A549 (cell line): ENCODE data around the gene MTG2. TPM values are rescaled to one million over a fixed set of nuclear protein-coding genes. Genes with fewer than 3 reads are reported as not detected.

ENCODE experiments used
- ATAC-seq, 2 experiments: fragments of 200-7000 bp in 1 of 2; fragments of >200 bp in 1 of 2; cut with Nextera tagmentation in 1 of 2; cut with Tn5 transposase in 1 of 2; 3 replicates each; pipeline versions ENCODE4 v1.8.0 to v1.9.1; 2018 to 2020; ENCODE audit warnings: mild to moderate bottlenecking in 1 of 2, moderate library complexity in 1 of 2
- CTCF ChIA-PET: fragments of 300-600 bp; sonication (Branson Sonifier 250); formaldehyde crosslinking; extraction: SDS; loops from one replicate; lab custom pipeline; 2021; ENCODE audit warnings: antibody characterized with exemption, inconsistent platforms; lab: Yijun Ruan, JAX
- POLR2A ChIA-PET: fragments of 350-600 bp; formaldehyde crosslinking; extraction: SDS; loops from one replicate; lab custom pipeline; 2021; ENCODE audit warnings: antibody characterized with exemption, inconsistent platforms; lab: Yijun Ruan, JAX
- DNase-seq, 2 experiments: peaks; one replicate each; pipeline versions ENCODE4 v3.0.0 to v3.0.0-alpha.2; 2011 to 2016; ENCODE audit warnings: low read depth in 1 of 2, low spot score in 1 of 2
- FAIRE-seq: peaks from 2 replicates; lab custom pipeline; 2011; peaks lifted over from hg19 to GRCh38; lab: Jason Lieb, UNC
- H3K27ac ChIP-seq, 2 experiments: fragments of >200 bp; sonication (Bioruptor Twin); formaldehyde crosslinking; 3 replicates each; pipeline ENCODE4 v1.5.1; 2016 to 2017
- H3K4me1 ChIP-seq: fragments of >200 bp; sonication (Bioruptor Twin); formaldehyde crosslinking; 3 replicates; pipeline ENCODE4 v1.6.1; 2016
- H3K4me2 ChIP-seq: fragments of >200 bp; sonication (Bioruptor Twin); formaldehyde crosslinking; 3 replicates; pipeline ENCODE4 v1.6.1; 2016
- H3K4me3 ChIP-seq: fragments of >200 bp; sonication (Bioruptor Twin); formaldehyde crosslinking; 3 replicates; pipeline ENCODE4 v1.5.1; 2016
- H3K9me3 ChIP-seq: fragments of >200 bp; sonication (Bioruptor Twin); formaldehyde crosslinking; 3 replicates; pipeline ENCODE4 v1.6.1; 2016
- CTCF ChIP-seq: fragments of >200 bp; sonication (Bioruptor Twin); formaldehyde crosslinking; IDR thresholded peaks from 3 replicates; pipeline ENCODE4 v1.5.1; 2016
- EHMT2 ChIP-seq: fragments of 200-600 bp; sonication (generic); IDR thresholded peaks from 2 replicates; pipeline ENCODE4 v1.6.1; 2016; ENCODE audit warnings: antibody characterized with exemption, low read depth, mild to moderate bottlenecking, moderate library complexity
- ESRRA ChIP-seq: fragments of 150-350 bp; IDR thresholded peaks from 2 replicates; pipeline ENCODE4 v1.6.1; 2014; ENCODE audit warnings: mild to moderate bottlenecking, low read length, borderline replicate concordance
- FOSL2 ChIP-seq, 2 experiments: fragments of 450-650 bp in 1 of 2; fragments of >200 bp in 1 of 2; sonication (Bioruptor Twin) in 1 of 2; formaldehyde crosslinking; IDR thresholded peaks; 2 replicates each; pipeline versions ENCODE4 v1.5.0 to v1.6.1; 2016 to 2020; ENCODE audit warnings: mild to moderate bottlenecking in 1 of 2, moderate library complexity in 1 of 2
- FOXS1 ChIP-seq: fragments of 250-450 bp; sonication (Bioruptor Pico); IDR thresholded peaks from 2 replicates; pipeline ENCODE4 v1.5.0; 2020; ENCODE audit warnings: mild to moderate bottlenecking, moderate library complexity
- HES2 ChIP-seq: fragments of >200 bp; sonication (Bioruptor Twin); formaldehyde crosslinking; IDR thresholded peaks from 2 replicates; pipeline ENCODE4 v1.6.1; 2016
- HEYL ChIP-seq: fragments of 250-450 bp; sonication (Bioruptor Pico); IDR thresholded peaks from 2 replicates; pipeline ENCODE4 v1.8.0; 2021; ENCODE audit warnings: mild to moderate bottlenecking, moderate library complexity
- HOXB5 ChIP-seq: fragments of 250-450 bp; sonication (Bioruptor Pico); IDR thresholded peaks from 2 replicates; pipeline ENCODE4 v1.5.0; 2020; ENCODE audit warnings: mild to moderate bottlenecking, moderate library complexity
- JUNB ChIP-seq: fragments of >200 bp; sonication (Bioruptor Twin); formaldehyde crosslinking; IDR thresholded peaks from 2 replicates; pipeline ENCODE4 v1.6.1; 2016
- KDM1A ChIP-seq: fragments of 200-600 bp; sonication (generic); IDR thresholded peaks from 2 replicates; pipeline ENCODE4 v1.6.1; 2016; ENCODE audit warnings: low read depth, mild to moderate bottlenecking
- MYC ChIP-seq: IDR thresholded peaks from 2 replicates; pipeline ENCODE4 v1.6.1; 2012; ENCODE audit warnings: mild to moderate bottlenecking, inconsistent platforms, low read length, improper control_type of control experiment, borderline replicate concordance
- RAD21 ChIP-seq, 2 experiments: fragments of >200 bp in 1 of 2; sonication (Bioruptor Twin) in 1 of 2; formaldehyde crosslinking in 1 of 2; IDR thresholded peaks in 1 of 2; conservative IDR thresholded peaks in 1 of 2; 2 replicates in 1 of 2; 3 replicates in 1 of 2; pipeline ENCODE4 v1.6.1; 2012 to 2018; ENCODE audit warnings: inconsistent platforms in 1 of 2
- RARB ChIP-seq: fragments of 250-450 bp; sonication (Bioruptor Pico); IDR thresholded peaks from 2 replicates; pipeline ENCODE4 v1.8.0; 2021; ENCODE audit warnings: mild to moderate bottlenecking, moderate library complexity
- RCOR1 ChIP-seq: fragments of 150-350 bp; IDR thresholded peaks from 2 replicates; pipeline ENCODE4 v1.6.1; 2014; ENCODE audit warnings: antibody characterized with exemption, low read length, low read depth
- RFX5 ChIP-seq: fragments of 450-650 bp; IDR thresholded peaks from 2 replicates; pipeline ENCODE4 v1.7.1; 2014; ENCODE audit warnings: antibody characterized with exemption, mild to moderate bottlenecking, moderate library complexity
- WGBS: methylation state at CpG from one replicate; pipeline ENCODE4 v1.1.6; 2017; ENCODE audit errors: missing lambda C conversion rate; 5-methylcytosine and 5-hydroxymethylcytosine counted together
- polyA plus RNA-seq, 4 experiments: library from polyadenylated mRNA; depleted of rRNA in 3 of 4; stranded (reverse); fragments of >200 nt; fragmentation: RNase III in 1 of 4; extraction: RNeasy Plus Mini Kit Qiagen cat#74134 plus additional on column Dnase treatment in 1 of 4; gene quantifications; 2 replicates in 3 of 4; 3 replicates in 1 of 4; pipeline ENCODE4 v1.2.3, GENCODE V29; 2011 to 2017

Gene MTG2
- polyA plus RNA-seq, 2 of the 4 experiments (the other 2 are of a cell fraction): 21.9 to 28.7 TPM

- Histone ChIP-seq H3K4me2 (no peak overlapping the region), H3K4me1 (peaks cover 5% of the 10 kb centered on the region; the same call in 1 of the 3 replicates), H3K27ac (no peak overlapping the region), H3K4me3 (no peak overlapping the region), H3K9me3 (no peaks in the 10 kb centered on the region)
- ATAC-seq (peak; percentile 36 to 74; a peak in 5 of 6 replicates), FAIRE-seq (no peak), DNase-seq (peak; percentile 43 to 54)
- TF ChIP-seq RAD21 (conservative IDR thresholded peaks at IDR 0.05 in 1 of 2, IDR thresholded peaks at IDR 0.05 in 1 of 2) (0 out of 5 replicates have a peak, but pooled peaks of 1 of the 2 experiments have one; percentile 4), ESRRA (no peak), CTCF (0 out of 3 replicates have a peak, but pooled peaks have one; percentile 14)
- 50% methylated on average over 26 of the region's 27 CpGs for WGBS
- ChIA-PET POLR2A (no interaction called here), CTCF (interaction anchor here (0.6 to 1.3 kb wide), 6 partner anchors 11 to 199 kb away, joined by 3 to 6 read pairs (median 3); no protein-coding TSS in a partner anchor)
These were observed 26.2 kb downstream of the MTG2 start for GRCh38 chr20:62208795-62209755.

- POLR2A ChIA-PET: no interaction called here
- TF ChIP-seq MYC (no peak), JUNB (no peak)
- TF ChIP-seq, all 56 proteins: peak for 0
- ATAC-seq: no peak
These were observed 27.1 kb downstream of the MTG2 start for GRCh38 chr20:62209850-62210495.

GRCh38 chr20:62210496-62210855 is 27.6 kb downstream of the MTG2 start:
- DNase-seq (no peak), ATAC-seq (no peak), FAIRE-seq (no peak)
- Histone ChIP-seq H3K4me2 (no peak overlapping the region), H3K4me3 (no peak overlapping the region), H3K4me1 (peaks cover 5% of the 10 kb centered on the region; the same call in 1 of the 3 replicates), H3K27ac (no peak overlapping the region), H3K9me3 (no peaks in the 10 kb centered on the region)
- TF ChIP-seq RARB: no peak
- TF ChIP-seq HES2: no peak
- CTCF ChIA-PET: interaction anchor here (1.0 to 1.3 kb wide), 3 partner anchors 17 to 199 kb away, joined by 3 to 6 read pairs (median 3); no protein-coding TSS in a partner anchor
- POLR2A ChIA-PET: no interaction called here
- 70% methylated on average over 21 of the region's 21 CpGs for WGBS

More at GRCh38 chr20:62209850-62210495, 27.1 kb downstream of the MTG2 start:
- Histone ChIP-seq H3K4me3 (no peak overlapping the region), H3K9me3 (no peaks in the 10 kb centered on the region), H3K4me2 (no peak overlapping the region), H3K4me1 (peaks cover 5% of the 10 kb centered on the region; the same call in 1 of the 3 replicates), H3K27ac (no peak overlapping the region)
- WGBS: 70% methylated on average over 14 of the region's 17 CpGs
- no peak for DNase-seq
- no peak for FAIRE-seq
- CTCF ChIA-PET: interaction anchor here (0.9 to 1.3 kb wide), 6 partner anchors 12 to 200 kb away, joined by 3 to 6 read pairs (median 3); no protein-coding TSS in a partner anchor

GRCh38 chr20:62211216-62211615 is 28.4 kb downstream of the MTG2 start:
- H3K4me3 ChIP-seq: no peak overlapping the region
- DNase-seq (no peak), FAIRE-seq (no peak), ATAC-seq (no peak)
- POLR2A ChIA-PET: no interaction called here
- H3K4me2 ChIP-seq: no peak overlapping the region
- no peak for TF ChIP-seq RCOR1
- no peak for TF ChIP-seq FOXS1 (CRISPR knock-in tag)
- TF ChIP-seq HOXB5 (CRISPR knock-in tag): no peak
- no peak for TF ChIP-seq RFX5
- no peak for TF ChIP-seq HEYL (CRISPR knock-in tag)
- no peak for TF ChIP-seq EHMT2
- TF ChIP-seq KDM1A: no peak
- TF ChIP-seq FOSL2 (IDR thresholded peaks at IDR 0.05): no peak
- TF ChIP-seq FOSL2 (CRISPR knock-in tag; IDR thresholded peaks at IDR 0.05): no peak
- CTCF ChIA-PET: interaction anchor here (0.7 to 1.2 kb wide), 4 partner anchors 17 to 2000 kb away, joined by 3 read pairs; no protein-coding TSS in a partner anchor
- H3K27ac ChIP-seq: no peak overlapping the region
- no peaks in the 10 kb centered on the region for H3K9me3 ChIP-seq
- 69% methylated on average over 8 of the region's 8 CpGs for WGBS
- H3K4me1 ChIP-seq: peaks cover 5% of the 10 kb centered on the region; the same call in 1 of the 3 replicates
